CD8-positive, alpha-beta memory T cell (primary cell): ENCODE results near the gene SCAMP1. TPM values are rescaled to one million over a fixed set of nuclear protein-coding genes. Genes with fewer than 3 reads are reported as not detected.

Experiments
- CTCF ChIA-PET: fragments of 350-600 bp; sonication (Branson Sonifier 250); formaldehyde crosslinking; loops from one replicate; lab custom pipeline; 2021; ENCODE audit warnings: antibody characterized with exemption; lab: Charles Lee
- POLR2A ChIA-PET: fragments of 350-600 bp; sonication (Branson Sonifier 250); formaldehyde crosslinking; loops from one replicate; lab custom pipeline; 2021; ENCODE audit warnings: antibody characterized with exemption; lab: Charles Lee
- DNase-seq, 5 donors: peaks; one replicate each; pipeline versions ENCODE4 v3.0.0 to v3.0.0-alpha.2; 2020 to 2022; ENCODE audit warnings: mixed read lengths in 1 of 5
- H3K27ac ChIP-seq: one replicate; pipeline ENCODE4 v1.7.0; 2013; ENCODE audit warnings: low read depth, mild to moderate bottlenecking, low read length, moderate library complexity
- H3K27me3 ChIP-seq: 2 replicates; pipeline ENCODE4 v1.7.0; 2013; ENCODE audit warnings: low read length, mild to moderate bottlenecking; ENCODE audit not compliant: insufficient read depth, poor library complexity, severe bottlenecking
- H3K36me3 ChIP-seq: 2 replicates; pipeline ENCODE4 v1.7.0; 2013; ENCODE audit warnings: mild to moderate bottlenecking, low read length, moderate library complexity; ENCODE audit not compliant: insufficient read depth
- H3K4me1 ChIP-seq: 2 replicates; pipeline ENCODE4 v1.7.0; 2013; ENCODE audit warnings: mild to moderate bottlenecking, low read length, moderate library complexity; ENCODE audit not compliant: insufficient read depth
- H3K4me3 ChIP-seq: 2 replicates; pipeline ENCODE4 v1.7.0; 2013; ENCODE audit warnings: mild to moderate bottlenecking, low read length
- H3K9me3 ChIP-seq: 2 replicates; pipeline ENCODE4 v1.7.0; 2013; ENCODE audit warnings: mild to moderate bottlenecking, low read length
- H3K27ac Mint-ChIP-seq, 8 donors: one replicate each; pipeline ENCODE4 v1.8.0; 2020 to 2021; ENCODE audit warnings: mixed read lengths in 8 of 8, mild to moderate bottlenecking in 6 of 8, inconsistent platforms in 3 of 8, moderate library complexity in 3 of 8
- H3K27me3 Mint-ChIP-seq, 2 donors: one replicate each; pipeline ENCODE4 v1.8.0; 2020 to 2021; ENCODE audit warnings: mixed read lengths in 2 of 2, mild to moderate bottlenecking in 1 of 2, moderate library complexity in 1 of 2
- H3K36me3 Mint-ChIP-seq, 3 donors: one replicate each; pipeline ENCODE4 v1.8.0; 2020 to 2021; ENCODE audit warnings: mixed read lengths in 3 of 3, inconsistent platforms in 1 of 3, mild to moderate bottlenecking in 1 of 3
- H3K4me1 Mint-ChIP-seq, 3 donors: one replicate each; pipeline ENCODE4 v1.8.0; 2020 to 2021; ENCODE audit warnings: mixed read lengths in 3 of 3, inconsistent platforms in 1 of 3, mild to moderate bottlenecking in 1 of 3
- H3K4me3 Mint-ChIP-seq, 7 donors: one replicate each; pipeline ENCODE4 v1.8.0; 2020 to 2021; ENCODE audit warnings: mixed read lengths in 7 of 7, mild to moderate bottlenecking in 6 of 7, moderate library complexity in 4 of 7, inconsistent platforms in 2 of 7
- H3K9me3 Mint-ChIP-seq, 5 donors: one replicate each; pipeline ENCODE4 v1.8.0; 2020 to 2022; ENCODE audit warnings: mixed read lengths in 5 of 5, mild to moderate bottlenecking in 3 of 5, moderate library complexity in 2 of 5, inconsistent platforms in 1 of 5
- polyA plus RNA-seq: library from polyadenylated mRNA; unstranded; fragments of 300-500 nt; fragmentation: Illumina TruSeq; gene quantifications from one replicate; pipeline ENCODE4 v1.2.3, GENCODE V29; 2021
- total RNA-seq, 2 experiments: library from RNA; stranded (reverse); gene quantifications; one replicate each; pipeline ENCODE4 v1.2.3, GENCODE V29; 2021

Gene SCAMP1
- total and polyA plus RNA-seq, 3 experiments from 2014 or later = 15.2 to 36.2 (median 17.3) TPM

GRCh38 chr5:78509145-78509865, 148.9 kb downstream of the SCAMP1 start:
- H3K27me3 Mint-ChIP-seq = peaks cover 18 to 77% of the 10 kb centered on the region in 2 donors
- peaks cover 9 to 18% (median 11%) of the 10 kb centered on the region in 3 donors for H3K4me1 Mint-ChIP-seq
- POLR2A ChIA-PET = no interaction called here

GRCh38 chr5:78509884-78510769, 149.7 kb downstream of the SCAMP1 start:
- Histone ChIP-seq H3K4me1 (peaks cover 8% of the 10 kb centered on the region), H3K36me3 (no peaks in the 10 kb centered on the region)
- peaks cover 12 to 78% of the 10 kb centered on the region in 2 donors for H3K27me3 Mint-ChIP-seq

More at GRCh38 chr5:78509145-78509865, 148.9 kb downstream of the SCAMP1 start:
- H3K9me3 ChIP-seq = no peaks in the 10 kb centered on the region
- peak in 1 of 5 donors; percentile 2 for DNase-seq
- peaks cover 8% of the 10 kb centered on the region for H3K4me1 ChIP-seq
- no peaks in the 10 kb centered on the region for H3K36me3 ChIP-seq
- no peak overlapping the region for H3K27ac ChIP-seq
- Mint-ChIP-seq H3K27ac (peak overlapping the region in 3 of 8 donors; percentile 42 to 78 (median 69)), H3K9me3 (no peaks in the 10 kb centered on the region), H3K4me3 (peak overlapping the region; percentile 80 to 89 (median 83)), H3K36me3 (peaks cover 0 to 2% (median 0%) of the 10 kb centered on the region in 3 donors)
- peak overlapping the region; percentile 59 for H3K4me3 ChIP-seq
- CTCF ChIA-PET = no interaction called here
- H3K27me3 ChIP-seq = peaks cover 18% of the 10 kb centered on the region

GRCh38 chr5:78511121-78511906, 150.9 kb downstream of the SCAMP1 start:
- peaks cover 8% of the 10 kb centered on the region for H3K4me1 ChIP-seq
- H3K4me3 Mint-ChIP-seq = peak overlapping the region in 5 of 7 donors; percentile 5 to 87 (median 81)
- H3K27ac Mint-ChIP-seq = no peak overlapping the region
- H3K36me3 Mint-ChIP-seq = peaks cover 0 to under 1% (median 0%) of the 10 kb centered on the region in 3 donors
- H3K27me3 Mint-ChIP-seq = peaks cover 16 to 79% of the 10 kb centered on the region in 2 donors
- CTCF ChIA-PET = no interaction called here
- no peaks in the 10 kb centered on the region for H3K36me3 ChIP-seq
- no peak overlapping the region for H3K4me3 ChIP-seq
- H3K9me3 Mint-ChIP-seq = no peaks in the 10 kb centered on the region
- peaks cover 9 to 18% (median 11%) of the 10 kb centered on the region in 3 donors for H3K4me1 Mint-ChIP-seq
- H3K27ac ChIP-seq = no peak overlapping the region
- H3K27me3 ChIP-seq = peaks cover 18% of the 10 kb centered on the region
- DNase-seq = no peak
- POLR2A ChIA-PET = no interaction called here
- H3K9me3 ChIP-seq = no peaks in the 10 kb centered on the region

More at GRCh38 chr5:78509884-78510769, 149.7 kb downstream of the SCAMP1 start:
- Histone ChIP-seq H3K4me3 (peak overlapping the region; percentile 59), H3K27me3 (peaks cover 18% of the 10 kb centered on the region), H3K27ac (no peak overlapping the region), H3K9me3 (no peaks in the 10 kb centered on the region)
- Mint-ChIP-seq H3K4me1 (peaks cover 9 to 18% (median 11%) of the 10 kb centered on the region in 3 donors), H3K36me3 (peaks cover 0 to 2% (median 0%) of the 10 kb centered on the region in 3 donors), H3K4me3 (peak overlapping the region; percentile 80 to 89 (median 83)), H3K27ac (peak overlapping the region in 3 of 8 donors; percentile 12 to 70 (median 69)), H3K9me3 (no peaks in the 10 kb centered on the region)
- DNase-seq = peak in 3 of 5 donors; percentile 14 to 23 (median 16)
- ChIA-PET CTCF (no interaction called here), POLR2A (no interaction called here)

- peaks cover 18% of the 10 kb centered on the region for H3K27me3 ChIP-seq
- ChIA-PET POLR2A (no interaction called here), CTCF (interaction anchor here (1.0 kb wide), 1 partner anchor 9 kb away, joined by 3 read pairs; no protein-coding TSS in a partner anchor)
- no peaks in the 10 kb centered on the region for H3K36me3 ChIP-seq
- no peak overlapping the region for H3K27ac ChIP-seq
- peaks cover 21 to 76% of the 10 kb centered on the region in 2 donors for H3K27me3 Mint-ChIP-seq
- peaks cover 8% of the 10 kb centered on the region for H3K4me1 ChIP-seq
- H3K4me3 Mint-ChIP-seq = no peak overlapping the region
- DNase-seq = no peak
- H3K4me3 ChIP-seq = no peak overlapping the region
- H3K27ac Mint-ChIP-seq = no peak overlapping the region
- H3K9me3 ChIP-seq = no peaks in the 10 kb centered on the region
- peaks cover 9 to 18% (median 11%) of the 10 kb centered on the region in 3 donors for H3K4me1 Mint-ChIP-seq
- H3K36me3 Mint-ChIP-seq = no peaks in the 10 kb centered on the region
- no peaks in the 10 kb centered on the region for H3K9me3 Mint-ChIP-seq
Measured at GRCh38 chr5:78512435-78512834, 152.0 kb downstream of the SCAMP1 start.

DNA sequence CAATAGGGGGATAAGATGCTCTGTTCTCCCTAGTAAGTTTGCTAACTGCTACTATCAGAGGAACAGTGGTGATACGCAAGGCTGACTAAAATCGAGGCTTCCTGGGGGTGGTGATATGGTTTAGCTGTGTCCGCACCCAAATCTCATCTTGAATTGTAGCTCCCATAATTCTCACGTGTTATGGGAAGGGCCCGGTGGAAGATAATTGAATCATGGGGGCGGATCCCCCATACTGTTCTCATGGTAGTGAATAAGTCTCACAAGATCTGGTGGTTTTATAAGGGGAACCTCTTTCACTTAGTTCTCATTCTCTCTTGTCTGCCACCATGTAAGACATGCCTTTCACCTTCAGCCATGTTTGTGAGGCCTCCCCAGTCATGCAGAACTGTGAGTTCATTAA, 153.0 kb downstream of the SCAMP1 start:
- H3K27ac ChIP-seq = no peak overlapping the region
- H3K4me1 ChIP-seq = peaks cover 8% of the 10 kb centered on the region
- no peak overlapping the region for H3K4me3 ChIP-seq
- Mint-ChIP-seq H3K27me3 (peaks cover 29 to 76% of the 10 kb centered on the region in 2 donors), H3K4me1 (peaks cover 9 to 18% (median 11%) of the 10 kb centered on the region in 3 donors), H3K27ac (no peak overlapping the region), H3K4me3 (no peak overlapping the region), H3K9me3 (no peaks in the 10 kb centered on the region), H3K36me3 (no peaks in the 10 kb centered on the region)
- no peaks in the 10 kb centered on the region for H3K36me3 ChIP-seq
- ChIA-PET POLR2A (no interaction called here), CTCF (no interaction called here)
- H3K9me3 ChIP-seq = no peaks in the 10 kb centered on the region
- no peak for DNase-seq
- H3K27me3 ChIP-seq = peaks cover 11% of the 10 kb centered on the region

DNA sequence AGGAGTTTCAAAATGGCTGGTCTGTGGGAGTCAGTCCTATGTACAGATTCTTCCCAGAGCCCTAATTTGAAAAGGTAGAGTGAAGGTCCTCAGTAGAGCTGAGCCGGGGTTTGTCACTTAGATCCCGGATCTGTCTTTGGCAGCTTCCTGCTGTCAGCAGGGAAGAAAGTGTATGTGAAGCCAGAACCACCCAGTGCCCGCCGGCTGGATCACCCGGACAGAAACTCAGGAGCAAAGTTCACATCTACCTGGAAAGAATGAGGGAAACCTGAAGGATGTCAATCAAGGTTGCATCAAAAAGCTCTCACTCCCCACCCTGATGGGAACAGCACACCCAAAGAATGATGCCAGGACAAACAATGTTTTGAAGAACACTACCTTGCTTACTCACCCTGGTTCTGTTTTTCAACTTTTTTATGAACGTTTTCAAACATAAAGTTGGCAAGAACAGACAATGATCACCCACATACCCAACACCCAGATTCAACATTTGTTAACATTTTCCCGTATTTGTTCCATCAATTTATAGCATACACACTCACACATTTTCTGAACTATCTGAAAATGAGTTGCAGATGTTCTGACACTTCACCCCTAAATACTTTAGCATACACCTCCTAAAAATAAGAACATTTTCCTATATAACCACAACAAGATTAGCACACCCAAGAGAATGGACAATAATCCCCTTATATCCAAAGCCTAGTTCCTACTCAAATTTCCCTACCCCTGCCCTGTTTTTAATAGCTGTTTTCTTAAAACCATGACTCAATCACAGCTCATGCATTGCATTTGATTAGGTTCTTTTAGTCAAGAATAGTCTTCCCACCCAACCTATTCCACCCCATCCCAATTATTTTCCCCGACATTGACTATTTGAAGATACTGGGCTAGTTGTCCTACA, 154.3 kb downstream of the SCAMP1 start:
- Histone ChIP-seq H3K4me3 (no peak overlapping the region), H3K27ac (no peak overlapping the region), H3K4me1 (peaks cover 3% of the 10 kb centered on the region), H3K36me3 (no peaks in the 10 kb centered on the region), H3K27me3 (peaks cover 4% of the 10 kb centered on the region), H3K9me3 (no peaks in the 10 kb centered on the region)
- peaks cover 37 to 79% of the 10 kb centered on the region in 2 donors for H3K27me3 Mint-ChIP-seq
- ChIA-PET POLR2A (no interaction called here), CTCF (no interaction called here)
- H3K4me3 Mint-ChIP-seq = no peak overlapping the region
- no peaks in the 10 kb centered on the region for H3K36me3 Mint-ChIP-seq
- DNase-seq = no peak
- H3K4me1 Mint-ChIP-seq = peaks cover 5 to 10% (median 5%) of the 10 kb centered on the region in 3 donors
- no peak overlapping the region for H3K27ac Mint-ChIP-seq
- H3K9me3 Mint-ChIP-seq = no peaks in the 10 kb centered on the region

DNA sequence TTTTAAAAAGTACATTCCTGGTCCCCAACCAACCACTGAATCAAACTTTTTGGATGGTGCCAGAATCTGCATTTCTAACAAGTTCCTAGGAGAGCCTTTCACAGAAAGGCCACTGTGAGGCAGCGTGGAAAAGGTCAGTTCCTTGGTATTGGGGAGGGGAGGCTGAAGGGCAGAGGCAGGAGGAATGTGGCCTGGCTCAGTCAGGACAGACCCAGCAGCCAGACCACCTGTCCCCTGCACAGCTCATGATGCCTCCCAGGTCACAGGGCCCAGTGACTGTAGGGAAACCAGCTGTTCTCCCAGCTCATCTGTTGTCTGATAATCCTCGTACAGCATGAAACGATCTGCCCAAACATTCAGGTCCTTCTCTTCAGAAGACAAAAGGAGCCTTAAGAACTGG, 155.3 kb downstream of the SCAMP1 start:
- Mint-ChIP-seq H3K4me3 (no peak overlapping the region), H3K36me3 (no peaks in the 10 kb centered on the region), H3K9me3 (no peaks in the 10 kb centered on the region), H3K4me1 (peaks cover 0 to 2% (median 0%) of the 10 kb centered on the region in 3 donors), H3K27me3 (peaks cover 39 to 83% of the 10 kb centered on the region in 2 donors), H3K27ac (no peak overlapping the region)
- DNase-seq = no peak
- no peaks in the 10 kb centered on the region for H3K27me3 ChIP-seq
- no peak overlapping the region for H3K27ac ChIP-seq
- no peaks in the 10 kb centered on the region for H3K9me3 ChIP-seq
- no peak overlapping the region for H3K4me3 ChIP-seq
- no peaks in the 10 kb centered on the region for H3K36me3 ChIP-seq
- CTCF ChIA-PET = no interaction called here
- POLR2A ChIA-PET = no interaction called here
- no peaks in the 10 kb centered on the region for H3K4me1 ChIP-seq
